Heart left ventricle (tissue), 16 donors: Measurements from ENCODE around the gene REEP5. TPM values are rescaled to one million over a fixed set of nuclear protein-coding genes. Genes with fewer than 3 reads are reported as not detected.
A peak's percentile ranks its signal among the peaks of the same experiment; 100 is the strongest.

Experiments used
- ATAC-seq, 4 donors: fragments of 200-7000 bp; cut with Tn5 transposase; one replicate each; pipeline ENCODE4 v1.9.1; 2020 to 2022; ENCODE audit warnings: moderate library complexity in 4 of 4, mild to moderate bottlenecking in 3 of 4, moderate number of reproducible peaks in 1 of 4
- DNase-seq, 5 donors: peaks; one replicate each; pipeline ENCODE4 v3.0.0-alpha.2; 2020
- H3K27ac ChIP-seq, 12 donors: fragments of 200-600 bp; sonication (generic) in 4 of 12; one replicate each; pipeline versions ENCODE4 v1.5.0 to v1.8.0; 2016 to 2022; ENCODE audit warnings: mild to moderate bottlenecking in 2 of 12
- H3K27me3 ChIP-seq, 9 donors: fragments of 200-600 bp; sonication (generic) in 2 of 9; one replicate each; pipeline versions ENCODE4 v1.5.1 to v1.8.0; 2016 to 2022; ENCODE audit warnings: mild to moderate bottlenecking in 3 of 9
- H3K36me3 ChIP-seq, 9 donors: fragments of 200-600 bp; sonication (generic) in 2 of 9; one replicate each; pipeline versions ENCODE4 v1.5.0 to v1.8.0; 2018 to 2022; ENCODE audit warnings: mild to moderate bottlenecking in 2 of 9
- H3K4me1 ChIP-seq, 12 donors: fragments of 200-600 bp; sonication (generic) in 4 of 12; one replicate each; pipeline versions ENCODE4 v1.5.0 to v1.8.0; 2016 to 2022; ENCODE audit warnings: mild to moderate bottlenecking in 3 of 12
- H3K4me3 ChIP-seq, 12 donors: fragments of 200-600 bp; sonication (generic) in 4 of 12; one replicate each; pipeline versions ENCODE4 v1.5.0 to v1.8.0; 2017 to 2022; ENCODE audit warnings: mild to moderate bottlenecking in 9 of 12, moderate library complexity in 4 of 12
- H3K9me3 ChIP-seq, 12 donors: fragments of 200-600 bp; sonication (generic) in 4 of 12; one replicate each; pipeline versions ENCODE4 v1.5.0 to v1.8.0; 2016 to 2022; ENCODE audit warnings: mild to moderate bottlenecking in 1 of 12
- POLR2A ChIP-seq, 2 donors: fragments of 450-650 bp; IDR thresholded peaks; one replicate each; pipeline ENCODE4 v1.6.1; 2017; ENCODE audit warnings: antibody characterized with exemption in 2 of 2, mild to moderate bottlenecking in 2 of 2, moderate library complexity in 2 of 2
- WGBS, 4 donors: extraction: QIAGEN DNeasy Blood & Tissue Kit in 2 of 4; methylation state at CpG; one replicate each; pipeline versions ENCODE4 v1.1.5 to v1.1.7; 2013 to 2018; 5-methylcytosine and 5-hydroxymethylcytosine counted together
- intact Hi-C, 10 donors: fragments of 100-400 bp; cut with DNase I; formaldehyde crosslinking; loops; one replicate each; pipeline versions ENCODE4 v1.11.1 to v1.14.2; 2022
- polyA plus RNA-seq, 2 donors: library from polyadenylated mRNA; stranded (reverse); fragments of 200-250 nt; gene quantifications; one replicate each; pipeline ENCODE4 v1.2.3, GENCODE V29; 2013
- total RNA-seq, 9 donors: library from RNA; depleted of rRNA in 2 of 9; stranded (reverse); fragments of >200 nt in 2 of 9; fragmentation: NEBNext Ultra II Directional in 3 of 9; extraction: Animal tissue kit (Norgen Biotek cat#: 25700) in 3 of 9; gene quantifications; one replicate each; pipeline versions ENCODE4 v1.1.0 to v1.2.4, GENCODE V29; 2016 to 2023
- TF ChIP-seq, protein P1 (sequence below), 12 donors: fragments of 200-600 bp; sonication (generic) in 4 of 12; IDR thresholded peaks; one replicate each; pipeline versions ENCODE4 v1.5.0 to v1.8.0; 2018 to 2022; ENCODE audit warnings: antibody characterized with exemption in 12 of 12, mild to moderate bottlenecking in 5 of 12
- donor health status: ischemic (EF 13 %, LVEDD 7.1; RV severe dilation, severe dysfunction).
- donor health status: healthy with polysubstance abuse.
- donor health status: DM: no; HTN: yes; CAD: no.
- donor health status: DM: no; HTN: no; CAD: no.
- donor health status: ischemic (EF 25% LVEDD 6.9; RV normal size, moderate dysfunction).
- donor health status: ischemic (EF 25% LVEDD 5.7; RV mildly dilated, moderate dysfunction).
- donor health status: healthy.
- donor health status: DM: yes; HTN: yes; CAD: no.
- donor health status: ischemic (EF 35%, LVEDD 5.7; RV mildly dilated, moderate dysfunction).
- donor health status: nonischemic (EF 11% LVEDD 7.7; RV severe dilation, severe dysfunction).
- donor health status: DM: yes; HTN: yes; CAD: no.
- donor health status: PGD.
- donor health status: ischemic (EF 29% LVEDD 5.4; RV normal size, mild dysfunction).
- donor health status: nonischemic (EF 23%, LVEDD 6.1; RV moderate dilation, normal function).

The REEP5 gene
- total and polyA plus RNA-seq, 11 donors = 93.5 to 187 (median 133) TPM

DNA sequence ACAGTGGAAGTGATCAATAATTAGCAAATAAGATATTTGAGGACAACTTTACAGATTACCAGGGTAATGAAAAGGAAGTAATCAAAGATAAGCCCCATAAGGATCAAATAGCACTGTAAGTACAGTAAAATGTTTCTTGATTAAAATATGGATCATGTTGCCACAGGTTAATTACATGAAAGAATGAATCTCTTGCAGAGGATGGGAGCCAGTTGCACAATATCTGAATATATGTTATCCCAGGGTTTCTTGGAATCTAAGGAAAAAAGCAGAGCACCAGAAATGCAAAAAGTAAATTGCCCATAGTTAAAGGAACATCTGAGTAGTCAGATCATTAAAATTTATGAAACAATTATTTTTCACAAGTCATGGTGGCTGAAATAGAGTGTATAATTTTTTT, 74.7 kb downstream of the REEP5 start:
- no peak overlapping the region for H3K4me3 ChIP-seq
- no peak overlapping the region for H3K27ac ChIP-seq
- ATAC-seq = no peak
- H3K27me3 ChIP-seq = no peaks in the 10 kb centered on the region
- DNase-seq = no peak
- intact Hi-C loops = loop anchor here in 5 of 10 donors (5.0 to 10.0 kb wide), 3 partner anchors 283 to 295 kb away; no protein-coding TSS in a partner anchor
- no peak for TF ChIP-seq POLR2A (IDR thresholded peaks at IDR 0.05)
- TF ChIP-seq, protein P1, sequence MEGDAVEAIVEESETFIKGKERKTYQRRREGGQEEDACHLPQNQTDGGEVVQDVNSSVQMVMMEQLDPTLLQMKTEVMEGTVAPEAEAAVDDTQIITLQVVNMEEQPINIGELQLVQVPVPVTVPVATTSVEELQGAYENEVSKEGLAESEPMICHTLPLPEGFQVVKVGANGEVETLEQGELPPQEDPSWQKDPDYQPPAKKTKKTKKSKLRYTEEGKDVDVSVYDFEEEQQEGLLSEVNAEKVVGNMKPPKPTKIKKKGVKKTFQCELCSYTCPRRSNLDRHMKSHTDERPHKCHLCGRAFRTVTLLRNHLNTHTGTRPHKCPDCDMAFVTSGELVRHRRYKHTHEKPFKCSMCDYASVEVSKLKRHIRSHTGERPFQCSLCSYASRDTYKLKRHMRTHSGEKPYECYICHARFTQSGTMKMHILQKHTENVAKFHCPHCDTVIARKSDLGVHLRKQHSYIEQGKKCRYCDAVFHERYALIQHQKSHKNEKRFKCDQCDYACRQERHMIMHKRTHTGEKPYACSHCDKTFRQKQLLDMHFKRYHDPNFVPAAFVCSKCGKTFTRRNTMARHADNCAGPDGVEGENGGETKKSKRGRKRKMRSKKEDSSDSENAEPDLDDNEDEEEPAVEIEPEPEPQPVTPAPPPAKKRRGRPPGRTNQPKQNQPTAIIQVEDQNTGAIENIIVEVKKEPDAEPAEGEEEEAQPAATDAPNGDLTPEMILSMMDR (IDR thresholded peaks at IDR 0.05) = no peak
- H3K9me3 ChIP-seq = no peaks in the 10 kb centered on the region
- H3K4me1 ChIP-seq = peaks cover 0 to 15% (median 0%) of the 10 kb centered on the region in 12 donors
- H3K36me3 ChIP-seq = no peaks in the 10 kb centered on the region

DNA sequence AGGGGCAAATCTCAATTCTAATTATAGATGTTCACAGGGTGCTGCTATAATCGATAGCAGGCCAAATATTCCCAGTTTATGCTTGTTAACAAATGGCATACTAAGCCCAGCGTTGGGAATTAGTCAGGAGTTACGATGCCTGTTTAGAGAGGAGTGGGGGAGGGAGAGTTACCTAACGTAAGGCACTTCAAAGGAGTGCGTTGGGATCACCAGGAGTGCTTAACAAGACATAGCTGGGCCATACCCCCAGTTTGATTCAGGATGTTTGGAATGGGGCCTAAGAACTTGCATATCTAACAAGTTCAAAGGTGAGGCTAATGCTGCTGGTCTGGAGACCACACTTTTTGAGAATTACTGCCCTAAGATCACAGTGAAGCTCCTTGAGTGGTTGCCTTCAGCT, 75.5 kb downstream of the REEP5 start:
- 72 to 84% (median 83%) methylated on average over 5 of the region's 5 CpGs for WGBS, 4 donors
- intact Hi-C loops = loop anchor here in 5 of 10 donors (5.0 to 10.0 kb wide), 3 partner anchors 282 to 294 kb away; no protein-coding TSS in a partner anchor
- Histone ChIP-seq H3K27ac (no peak overlapping the region), H3K9me3 (no peaks in the 10 kb centered on the region), H3K4me3 (no peak overlapping the region), H3K4me1 (peaks cover 0 to 15% (median 0%) of the 10 kb centered on the region in 12 donors), H3K36me3 (no peaks in the 10 kb centered on the region), H3K27me3 (no peaks in the 10 kb centered on the region)
- no peak for DNase-seq
- peak in 1 of 4 donors; percentile 31 for ATAC-seq
- no peak for TF ChIP-seq POLR2A (IDR thresholded peaks at IDR 0.05)

DNA sequence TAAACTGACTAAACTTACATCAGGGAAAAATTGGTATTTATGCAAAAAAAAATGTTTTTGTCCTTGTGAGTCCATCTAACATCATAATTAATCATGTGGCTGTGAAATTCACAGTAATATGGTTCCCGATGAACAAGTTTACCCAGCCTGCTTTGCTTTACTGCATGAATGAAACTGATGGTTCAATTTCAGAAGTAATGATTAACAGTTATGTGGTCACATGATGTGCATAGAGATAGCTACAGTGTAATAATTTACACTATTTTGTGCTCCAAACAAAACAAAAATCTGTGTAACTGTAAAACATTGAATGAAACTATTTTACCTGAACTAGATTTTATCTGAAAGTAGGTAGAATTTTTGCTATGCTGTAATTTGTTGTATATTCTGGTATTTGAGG, 77.5 kb downstream of the REEP5 start:
- no peak for ATAC-seq
- Histone ChIP-seq H3K9me3 (no peaks in the 10 kb centered on the region), H3K36me3 (peaks cover 0 to 15% (median 5%) of the 10 kb centered on the region in 9 donors), H3K4me1 (peaks cover 0 to 15% (median 0%) of the 10 kb centered on the region in 12 donors), H3K27me3 (no peaks in the 10 kb centered on the region), H3K4me3 (no peak overlapping the region), H3K27ac (no peak overlapping the region)
- TF ChIP-seq POLR2A (IDR thresholded peaks at IDR 0.05) = no peak
- TF ChIP-seq, protein P1 (IDR thresholded peaks at IDR 0.05) = no peak
- intact Hi-C loops = loop anchor here in 2 of 10 donors (10.0 kb wide), 2 partner anchors 280 to 290 kb away; no protein-coding TSS in a partner anchor
- WGBS, 4 donors = 84 to 99% (median 91%) methylated on average over 1 of the region's 1 CpG
- no peak for DNase-seq

DNA sequence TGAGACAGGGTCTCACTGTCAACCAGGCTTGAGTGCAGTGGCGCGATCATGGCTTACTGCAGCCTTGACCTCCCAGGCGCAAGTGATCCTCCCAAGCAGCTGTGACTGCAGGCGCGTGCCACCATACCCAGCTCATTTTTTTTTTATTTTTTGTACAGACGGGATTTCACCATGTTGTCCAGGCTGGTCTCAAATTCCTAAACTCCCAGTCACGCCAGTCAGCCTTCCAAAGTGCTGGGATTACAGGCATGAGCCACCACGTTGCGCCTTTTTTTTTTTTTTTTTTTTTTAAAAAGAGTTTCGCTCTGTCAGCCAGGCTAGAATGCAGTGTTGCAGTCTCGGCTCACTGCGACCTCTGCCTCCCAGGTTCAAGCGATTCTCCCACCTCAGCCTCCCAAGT, 88.1 kb downstream of the REEP5 start:
- intact Hi-C loops = no loop called here
- Histone ChIP-seq H3K36me3 (peaks cover 0 to 99% (median 59%) of the 10 kb centered on the region in 9 donors), H3K9me3 (no peaks in the 10 kb centered on the region), H3K27ac (no peak overlapping the region), H3K27me3 (no peaks in the 10 kb centered on the region), H3K4me1 (no peaks in the 10 kb centered on the region), H3K4me3 (no peak overlapping the region)
- DNase-seq = no peak
- 96 to 97% (median 97%) methylated on average over 13 of the region's 13 CpGs for WGBS, 4 donors
- ATAC-seq = no peak
- TF ChIP-seq, protein P1 (IDR thresholded peaks at IDR 0.05) = no peak
- TF ChIP-seq POLR2A (IDR thresholded peaks at IDR 0.05) = no peak

DNA sequence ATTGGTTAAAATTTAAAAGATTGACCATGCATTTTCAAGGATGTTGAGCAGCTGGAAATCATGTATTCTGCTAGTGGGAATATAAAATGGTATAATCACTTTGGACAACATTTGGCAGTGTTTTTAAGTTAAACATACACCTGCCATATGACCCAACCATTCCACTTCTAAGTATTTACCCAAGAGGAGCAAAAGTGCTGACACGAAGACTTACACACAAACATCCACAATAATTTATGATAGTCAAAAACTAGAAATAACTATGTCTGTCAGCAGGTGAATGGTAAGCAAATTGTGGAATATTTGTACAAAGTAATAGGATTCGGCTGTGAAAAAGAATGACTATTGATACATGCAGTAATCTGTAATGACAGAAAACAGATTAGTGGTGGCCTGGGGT, 91.6 kb downstream of the REEP5 start:
- H3K4me3 ChIP-seq = no peak overlapping the region
- TF ChIP-seq, protein P1 (IDR thresholded peaks at IDR 0.05) = no peak
- TF ChIP-seq POLR2A (IDR thresholded peaks at IDR 0.05) = no peak
- no peak for ATAC-seq
- no peaks in the 10 kb centered on the region for H3K9me3 ChIP-seq
- H3K36me3 ChIP-seq = peaks cover 0 to 100% (median 70%) of the 10 kb centered on the region in 9 donors
- 95 to 98% (median 96%) methylated on average over 2 of the region's 2 CpGs for WGBS, 4 donors
- H3K4me1 ChIP-seq = no peaks in the 10 kb centered on the region
- DNase-seq = no peak
- no peaks in the 10 kb centered on the region for H3K27me3 ChIP-seq
- intact Hi-C loops = no loop called here
- no peak overlapping the region for H3K27ac ChIP-seq
